HepG2 (cell line): ENCODE data around the gene FYB2. TPM values are rescaled to one million over a fixed set of nuclear protein-coding genes. Genes with fewer than 3 reads are reported as not detected.

Experiments used
- BCLAF1 ChIP-seq: fragments of 450-650 bp; IDR thresholded peaks from 2 replicates; pipeline ENCODE4 v1.6.1; 2017; ENCODE audit warnings: mild to moderate bottlenecking
- FOXM1 ChIP-seq: sonication (generic); formaldehyde crosslinking; IDR thresholded peaks from 2 replicates; pipeline ENCODE4 v1.5.0; 2020; ENCODE audit warnings: missing genetic modification reagents
- FOXO4 ChIP-seq: sonication (generic); formaldehyde crosslinking; conservative IDR thresholded peaks from 2 replicates; pipeline ENCODE4 v1.8.1; 2023; ENCODE audit warnings: missing genetic modification reagents
- HDAC1 ChIP-seq: sonication (generic); formaldehyde crosslinking; IDR thresholded peaks from 2 replicates; pipeline ENCODE4 v1.5.1; 2020; ENCODE audit warnings: mild to moderate bottlenecking, missing genetic modification reagents
- MBNL3 ChIP-seq: fragments of 250-450 bp; sonication (Bioruptor Pico); conservative IDR thresholded peaks from 2 replicates; pipeline ENCODE4 v1.8.0; 2022; ENCODE audit warnings: mild to moderate bottlenecking, inconsistent platforms
- RAD21 ChIP-seq: fragments of 450-650 bp; formaldehyde crosslinking; IDR thresholded peaks from 2 replicates; pipeline ENCODE4 v1.5.0; 2020; ENCODE audit warnings: mild to moderate bottlenecking
- RFX1 ChIP-seq: fragments of 450-650 bp; IDR thresholded peaks from 2 replicates; pipeline ENCODE4 v1.6.1; 2017
- ZFX ChIP-seq: sonication (generic); formaldehyde crosslinking; IDR thresholded peaks from 2 replicates; pipeline ENCODE4 v1.4.0; 2020; ENCODE audit warnings: mild to moderate bottlenecking, low read depth, missing genetic modification reagents, moderate library complexity
- polyA plus RNA-seq, 8 experiments: library from polyadenylated mRNA; depleted of rRNA in 3 of 8; stranded (reverse) in 7 of 8; unstranded in 1 of 8; fragments of >200 nt; fragmentation: Illumina TruSeq in 4 of 8; extraction: Trizol in 4 of 8; gene quantifications; 2 replicates each; pipeline versions ENCODE4 v1.2.1 to v1.2.3, GENCODE V29; 2011 to 2016; ENCODE audit warnings: low read depth in 4 of 8, missing spikeins in 1 of 8, mixed read lengths in 1 of 8; ENCODE audit not compliant: insufficient read depth in 1 of 8
- total RNA-seq, 5 experiments: library from RNA; depleted of rRNA; stranded (reverse); fragments of >200 nt; fragmentation: Illumina TruSeq; extraction: Trizol; gene quantifications; 2 replicates each; pipeline ENCODE4 v1.2.3, GENCODE V29; 2016; ENCODE audit warnings: low read depth in 1 of 5
- TF ChIP-seq, protein P1 (sequence below): sonication (generic); formaldehyde crosslinking; IDR thresholded peaks from 2 replicates; pipeline ENCODE4 v1.5.0; 2020; ENCODE audit warnings: mild to moderate bottlenecking, low read depth, missing genetic modification reagents, borderline replicate concordance

FYB2 gene
- total and polyA plus RNA-seq, 2 of the 13 experiments (the other 11 are each of a cell fraction or from before 2014, with no cell fraction given), result 1.2 to 2.7 TPM

DNA sequence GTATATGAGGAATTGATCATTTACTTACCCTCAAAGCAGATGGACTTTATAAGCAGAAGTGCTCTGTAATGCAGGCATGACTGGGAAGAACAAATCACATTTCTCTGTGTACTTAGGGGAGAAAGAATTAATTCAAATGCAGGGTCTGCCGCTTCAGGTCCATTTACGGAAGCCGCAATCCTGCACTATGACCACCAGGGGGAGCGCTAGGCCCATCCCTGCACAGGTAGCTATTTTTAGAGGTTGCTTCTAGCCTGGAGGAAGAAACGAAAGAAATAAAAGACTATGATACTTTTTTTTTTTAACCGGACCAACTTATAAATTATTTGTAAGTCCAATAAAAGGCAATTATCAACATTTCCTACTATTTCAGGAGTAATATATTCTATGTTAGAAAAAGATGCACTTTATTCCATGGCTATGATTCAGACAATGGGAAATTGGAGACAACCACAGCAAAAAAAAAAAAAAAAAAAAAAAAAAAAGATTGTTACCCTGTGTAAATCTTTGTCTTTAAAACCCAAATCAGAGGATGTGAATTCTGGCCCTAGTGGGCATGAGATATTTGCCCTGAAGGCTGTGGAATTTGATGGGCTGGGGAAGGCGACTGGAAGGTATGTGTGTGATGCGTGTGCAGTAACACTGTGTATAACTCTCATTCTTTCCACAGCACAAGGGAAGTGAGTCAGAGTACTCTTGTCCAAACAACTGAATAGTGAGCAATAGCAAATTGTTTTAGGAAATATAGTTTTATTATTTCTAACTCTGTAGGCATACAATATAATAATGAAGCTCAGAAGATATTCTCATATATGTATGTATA is 12.9 kb upstream of the FYB2 start (continued):
- TF ChIP-seq HDAC1 (CRISPR knock-in tag) (no peak), ZFX (no peak), BCLAF1 (no peak), RAD21 (CRISPR knock-in tag) (peak; percentile 90), RFX1 (no peak), FOXM1 (CRISPR knock-in tag) (no peak), FOXO4 (CRISPR knock-in tag) (no peak), MBNL3 (CRISPR knock-in tag) (no peak)
- TF ChIP-seq, protein P1, sequence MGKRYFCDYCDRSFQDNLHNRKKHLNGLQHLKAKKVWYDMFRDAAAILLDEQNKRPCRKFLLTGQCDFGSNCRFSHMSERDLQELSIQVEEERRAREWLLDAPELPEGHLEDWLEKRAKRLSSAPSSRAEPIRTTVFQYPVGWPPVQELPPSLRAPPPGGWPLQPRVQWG (CRISPR knock-in tag), result no peak
